ENCODE data around the gene UGGT2. TPM values are rescaled to one million over a fixed set of nuclear protein-coding genes. Genes with fewer than 3 reads are reported as not detected.

Gene UGGT2
- polyA plus RNA-seq, 2 of the 4 experiments (the other 2 are of a cell fraction): 10.3 to 27.9 TPM

DNA sequence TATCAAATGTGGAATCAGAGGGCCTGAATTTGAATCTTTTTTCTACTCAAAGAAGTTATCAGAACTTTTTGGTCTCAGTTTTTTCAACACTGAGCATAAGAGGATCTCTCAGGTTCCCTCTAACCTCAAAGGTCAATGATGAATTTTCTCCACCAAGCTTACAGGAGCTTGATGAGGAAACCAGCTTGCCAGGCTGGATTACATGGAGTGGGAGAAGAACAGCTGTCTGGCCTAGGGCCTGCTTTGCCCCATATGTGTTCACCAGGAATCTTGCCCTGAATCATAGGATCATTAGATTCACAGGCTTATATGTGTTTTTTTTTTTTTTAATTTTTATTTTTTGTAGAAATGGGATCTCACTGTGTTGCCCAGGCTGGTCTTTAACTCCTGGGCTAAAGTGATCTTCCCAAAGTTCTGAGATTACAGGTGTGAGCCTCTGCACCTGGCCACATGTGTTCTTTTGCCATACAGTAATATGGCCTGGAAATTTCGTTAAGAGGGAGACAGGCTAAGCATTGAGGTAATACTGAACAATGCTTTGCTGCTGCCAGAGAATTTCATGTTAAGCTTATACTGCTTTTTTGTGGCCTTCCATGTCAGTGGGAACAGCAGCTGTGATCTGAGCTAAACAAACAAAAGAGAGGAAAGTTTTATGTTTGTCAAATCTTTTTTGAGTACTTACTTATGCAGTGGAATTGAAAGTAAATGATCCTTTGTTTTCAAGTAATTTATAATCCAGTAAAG lies 265.7 kb downstream of the UGGT2 start:
- Histone ChIP-seq H3K4me2 (no peak overlapping the region), H3K4me1 (peaks cover 14% of the 10 kb centered on the region), H3K4me3 (no peak overlapping the region), H3K27ac (no peak overlapping the region), H3K9me3 (no peaks in the 10 kb centered on the region)
- TF ChIP-seq EHF (CRISPR knock-in tag; IDR thresholded peaks at IDR 0.05): no peak
- TF ChIP-seq, protein P1, sequence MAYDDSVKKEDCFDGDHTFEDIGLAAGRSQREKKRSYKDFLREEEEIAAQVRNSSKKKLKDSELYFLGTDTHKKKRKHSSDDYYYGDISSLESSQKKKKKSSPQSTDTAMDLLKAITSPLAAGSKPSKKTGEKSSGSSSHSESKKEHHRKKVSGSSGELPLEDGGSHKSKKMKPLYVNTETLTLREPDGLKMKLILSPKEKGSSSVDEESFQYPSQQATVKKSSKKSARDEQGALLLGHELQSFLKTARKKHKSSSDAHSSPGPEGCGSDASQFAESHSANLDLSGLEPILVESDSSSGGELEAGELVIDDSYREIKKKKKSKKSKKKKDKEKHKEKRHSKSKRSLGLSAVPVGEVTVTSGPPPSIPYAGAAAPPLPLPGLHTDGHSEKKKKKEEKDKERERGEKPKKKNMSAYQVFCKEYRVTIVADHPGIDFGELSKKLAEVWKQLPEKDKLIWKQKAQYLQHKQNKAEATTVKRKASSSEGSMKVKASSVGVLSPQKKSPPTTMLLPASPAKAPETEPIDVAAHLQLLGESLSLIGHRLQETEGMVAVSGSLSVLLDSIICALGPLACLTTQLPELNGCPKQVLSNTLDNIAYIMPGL (CRISPR knock-in tag; IDR thresholded peaks at IDR 0.05; ENCODE audit: borderline replicate concordance): no peak
- no peak for TF ChIP-seq BHLHE40 (IDR thresholded peaks at IDR 0.05; ENCODE audit: low read depth, low read length)
- no peak for TF ChIP-seq KDM5A (IDR thresholded peaks at IDR 0.05)
- TF ChIP-seq NFE2L2 (conservative IDR thresholded peaks at IDR 0.05; ENCODE audit: low read length): no peak
- no peak for TF ChIP-seq CEBPB (IDR thresholded peaks at IDR 0.05)
- TF ChIP-seq KDM1A (IDR thresholded peaks at IDR 0.05; ENCODE audit: low read depth): no peak
- TF ChIP-seq, protein P2, sequence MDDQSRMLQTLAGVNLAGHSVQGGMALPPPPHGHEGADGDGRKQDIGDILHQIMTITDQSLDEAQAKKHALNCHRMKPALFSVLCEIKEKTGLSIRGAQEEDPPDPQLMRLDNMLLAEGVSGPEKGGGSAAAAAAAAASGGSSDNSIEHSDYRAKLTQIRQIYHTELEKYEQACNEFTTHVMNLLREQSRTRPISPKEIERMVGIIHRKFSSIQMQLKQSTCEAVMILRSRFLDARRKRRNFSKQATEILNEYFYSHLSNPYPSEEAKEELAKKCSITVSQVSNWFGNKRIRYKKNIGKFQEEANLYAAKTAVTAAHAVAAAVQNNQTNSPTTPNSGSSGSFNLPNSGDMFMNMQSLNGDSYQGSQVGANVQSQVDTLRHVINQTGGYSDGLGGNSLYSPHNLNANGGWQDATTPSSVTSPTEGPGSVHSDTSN (IDR thresholded peaks at IDR 0.05): no peak
- no peak for TF ChIP-seq CHD4 (IDR thresholded peaks at IDR 0.05; ENCODE audit: borderline replicate concordance)
- TF ChIP-seq, protein P3, sequence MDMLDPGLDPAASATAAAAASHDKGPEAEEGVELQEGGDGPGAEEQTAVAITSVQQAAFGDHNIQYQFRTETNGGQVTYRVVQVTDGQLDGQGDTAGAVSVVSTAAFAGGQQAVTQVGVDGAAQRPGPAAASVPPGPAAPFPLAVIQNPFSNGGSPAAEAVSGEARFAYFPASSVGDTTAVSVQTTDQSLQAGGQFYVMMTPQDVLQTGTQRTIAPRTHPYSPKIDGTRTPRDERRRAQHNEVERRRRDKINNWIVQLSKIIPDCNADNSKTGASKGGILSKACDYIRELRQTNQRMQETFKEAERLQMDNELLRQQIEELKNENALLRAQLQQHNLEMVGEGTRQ (IDR thresholded peaks at IDR 0.05): no peak
- no peak for TF ChIP-seq ZNF302 (CRISPR knock-in tag; IDR thresholded peaks at IDR 0.05)
- TF ChIP-seq EP300 (IDR thresholded peaks at IDR 0.05): no peak
- TF ChIP-seq, protein P4, sequence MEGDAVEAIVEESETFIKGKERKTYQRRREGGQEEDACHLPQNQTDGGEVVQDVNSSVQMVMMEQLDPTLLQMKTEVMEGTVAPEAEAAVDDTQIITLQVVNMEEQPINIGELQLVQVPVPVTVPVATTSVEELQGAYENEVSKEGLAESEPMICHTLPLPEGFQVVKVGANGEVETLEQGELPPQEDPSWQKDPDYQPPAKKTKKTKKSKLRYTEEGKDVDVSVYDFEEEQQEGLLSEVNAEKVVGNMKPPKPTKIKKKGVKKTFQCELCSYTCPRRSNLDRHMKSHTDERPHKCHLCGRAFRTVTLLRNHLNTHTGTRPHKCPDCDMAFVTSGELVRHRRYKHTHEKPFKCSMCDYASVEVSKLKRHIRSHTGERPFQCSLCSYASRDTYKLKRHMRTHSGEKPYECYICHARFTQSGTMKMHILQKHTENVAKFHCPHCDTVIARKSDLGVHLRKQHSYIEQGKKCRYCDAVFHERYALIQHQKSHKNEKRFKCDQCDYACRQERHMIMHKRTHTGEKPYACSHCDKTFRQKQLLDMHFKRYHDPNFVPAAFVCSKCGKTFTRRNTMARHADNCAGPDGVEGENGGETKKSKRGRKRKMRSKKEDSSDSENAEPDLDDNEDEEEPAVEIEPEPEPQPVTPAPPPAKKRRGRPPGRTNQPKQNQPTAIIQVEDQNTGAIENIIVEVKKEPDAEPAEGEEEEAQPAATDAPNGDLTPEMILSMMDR (IDR thresholded peaks at IDR 0.05): no peak
- TF ChIP-seq, protein P5, sequence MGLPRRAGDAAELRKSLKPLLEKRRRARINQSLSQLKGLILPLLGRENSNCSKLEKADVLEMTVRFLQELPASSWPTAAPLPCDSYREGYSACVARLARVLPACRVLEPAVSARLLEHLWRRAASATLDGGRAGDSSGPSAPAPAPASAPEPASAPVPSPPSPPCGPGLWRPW (IDR thresholded peaks at IDR 0.05): no peak
- TF ChIP-seq SREBF2 (IDR thresholded peaks at IDR 0.05): no peak
- WGBS (ENCODE audit: missing lambda C conversion rate): 56% methylated on average over 1 of the region's 1 CpG
- POLR2A ChIA-PET: no interaction called here
- no peak for FAIRE-seq
- ATAC-seq: no peak
- no peak for DNase-seq (ENCODE audit: low read depth in 1 of 2, low spot score in 1 of 2)
- CTCF ChIA-PET: interaction anchor here (1.7 kb wide), 1 partner anchor 47 kb away, joined by 7 read pairs; no protein-coding TSS in a partner anchor

DNA sequence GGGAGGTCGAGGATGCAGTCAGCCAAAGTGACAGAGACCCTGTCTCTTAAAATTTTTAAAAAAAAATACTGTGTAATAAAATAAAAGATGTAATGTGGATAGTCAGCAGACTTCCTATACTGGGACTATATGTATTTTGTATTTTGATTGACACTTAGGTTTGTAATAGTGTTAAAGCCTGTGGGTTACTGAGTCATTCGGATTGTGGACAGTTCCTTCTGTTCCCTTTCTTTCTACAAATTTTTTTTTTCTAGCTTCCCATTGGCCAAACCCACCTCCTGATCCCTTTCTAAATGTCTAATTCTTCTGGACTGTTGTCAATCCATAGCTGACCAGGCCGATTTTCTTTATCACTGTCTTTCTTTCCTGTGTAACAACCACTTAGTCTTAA lies 268.3 kb downstream of the UGGT2 start:
- POLR2A ChIA-PET: interaction anchor here (1.1 kb wide), 1 partner anchor 108 kb away, joined by 6 read pairs; the partner anchor contains the start of gene DNAJC3
- no peak for DNase-seq (ENCODE audit: low read depth in 1 of 2, low spot score in 1 of 2)
- Histone ChIP-seq H3K4me2 (peak overlapping the region; percentile 46), H3K27ac (peak overlapping the region in 1 of 2 experiments; percentile 16; a peak in 1 of 6 replicates), H3K4me3 (no peak overlapping the region), H3K4me1 (peaks cover 14% of the 10 kb centered on the region), H3K9me3 (no peaks in the 10 kb centered on the region)
- ATAC-seq: peak in 1 of 2 experiments; percentile 29; a peak in 2 of 6 replicates
- 75% methylated on average over 3 of the region's 3 CpGs for WGBS (ENCODE audit: missing lambda C conversion rate)
- FAIRE-seq: no peak
- no peak for TF ChIP-seq ZC3H11A (IDR thresholded peaks at IDR 0.05)
- no peak for TF ChIP-seq EHMT2 (IDR thresholded peaks at IDR 0.05; ENCODE audit: low read depth)
- TF ChIP-seq RARB (CRISPR knock-in tag; IDR thresholded peaks at IDR 0.05): no peak
- TF ChIP-seq RCOR1 (IDR thresholded peaks at IDR 0.05; ENCODE audit: low read depth, low read length): no peak
- TF ChIP-seq, protein P6, sequence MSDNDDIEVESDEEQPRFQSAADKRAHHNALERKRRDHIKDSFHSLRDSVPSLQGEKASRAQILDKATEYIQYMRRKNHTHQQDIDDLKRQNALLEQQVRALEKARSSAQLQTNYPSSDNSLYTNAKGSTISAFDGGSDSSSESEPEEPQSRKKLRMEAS (IDR thresholded peaks at IDR 0.05): no peak
- no peak for TF ChIP-seq TP53 (CRISPR knock-in tag; IDR thresholded peaks at IDR 0.05)
- no peak for TF ChIP-seq ZNF302 (CRISPR knock-in tag; IDR thresholded peaks at IDR 0.05)
- no peak for TF ChIP-seq NR3C1 (IDR thresholded peaks at IDR 0.05)
- TF ChIP-seq MAZ (IDR thresholded peaks at IDR 0.05; ENCODE audit: borderline replicate concordance, low read depth, low read length): no peak
- TF ChIP-seq, protein P3 (IDR thresholded peaks at IDR 0.05): no peak
- TF ChIP-seq, protein P7, sequence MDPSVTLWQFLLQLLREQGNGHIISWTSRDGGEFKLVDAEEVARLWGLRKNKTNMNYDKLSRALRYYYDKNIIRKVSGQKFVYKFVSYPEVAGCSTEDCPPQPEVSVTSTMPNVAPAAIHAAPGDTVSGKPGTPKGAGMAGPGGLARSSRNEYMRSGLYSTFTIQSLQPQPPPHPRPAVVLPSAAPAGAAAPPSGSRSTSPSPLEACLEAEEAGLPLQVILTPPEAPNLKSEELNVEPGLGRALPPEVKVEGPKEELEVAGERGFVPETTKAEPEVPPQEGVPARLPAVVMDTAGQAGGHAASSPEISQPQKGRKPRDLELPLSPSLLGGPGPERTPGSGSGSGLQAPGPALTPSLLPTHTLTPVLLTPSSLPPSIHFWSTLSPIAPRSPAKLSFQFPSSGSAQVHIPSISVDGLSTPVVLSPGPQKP (IDR thresholded peaks at IDR 0.05; ENCODE audit: low read depth, low read length): no peak
- TF ChIP-seq GATA3 (IDR thresholded peaks at IDR 0.05; ENCODE audit: borderline replicate concordance): no peak
- CTCF ChIA-PET: interaction anchor here (1.6 kb wide), 1 partner anchor 161 kb away, joined by 5 read pairs; no protein-coding TSS in a partner anchor

All from A549 (cell line).